Middle frontal gyrus (tissue), 1 donor: ENCODE measurements around the gene ASXL3.

Source experiments
- DNase-seq: peaks from one replicate; pipeline ENCODE4 v3.0.0-alpha.2; 2015; ENCODE audit warnings: low spot score; ENCODE audit errors: extremely low spot score

ASXL3 gene

GRCh38 chr18:33712719-33713118 lies 134.7 kb downstream of the ASXL3 start:
- no peak for DNase-seq

- DNase-seq: no peak
Observed at GRCh38 chr18:33716061-33716683, 138.2 kb downstream of the ASXL3 start.

- no peak for DNase-seq
Observed at GRCh38 chr18:33717339-33717738, 139.3 kb downstream of the ASXL3 start.

- DNase-seq: no peak
Observed at GRCh38 chr18:33720133-33720532, 142.1 kb downstream of the ASXL3 start.

GRCh38 chr18:33729556-33729955 lies 151.5 kb downstream of the ASXL3 start:
- DNase-seq: no peak

GRCh38 chr18:33733376-33733775 lies 155.4 kb downstream of the ASXL3 start:
- no peak for DNase-seq

GRCh38 chr18:33735428-33735827 lies 157.4 kb downstream of the ASXL3 start:
- DNase-seq: no peak

- DNase-seq: no peak
Observed at GRCh38 chr18:33741760-33742159, 163.7 kb downstream of the ASXL3 start.

- DNase-seq: no peak
Observed at GRCh38 chr18:33744032-33744697, 166.1 kb downstream of the ASXL3 start.

GRCh38 chr18:33745151-33745795 lies 167.3 kb downstream of the ASXL3 start:
- no peak for DNase-seq

GRCh38 chr18:33745871-33746545 lies 168.0 kb downstream of the ASXL3 start:
- no peak for DNase-seq

GRCh38 chr18:33749834-33750233 lies 171.8 kb downstream of the ASXL3 start:
- no peak for DNase-seq

GRCh38 chr18:33750366-33750765 lies 172.3 kb downstream of the ASXL3 start:
- DNase-seq: no peak

GRCh38 chr18:33751613-33752221 lies 173.7 kb downstream of the ASXL3 start:
- DNase-seq: no peak

- no peak for DNase-seq
Observed at GRCh38 chr18:33755391-33755790, 177.4 kb downstream of the ASXL3 start.

GRCh38 chr18:33755931-33756560 lies 178.0 kb downstream of the ASXL3 start:
- no peak for DNase-seq

- DNase-seq: no peak
Observed at GRCh38 chr18:33757037-33757436, 179.0 kb downstream of the ASXL3 start.

GRCh38 chr18:33761363-33761762 lies 183.3 kb downstream of the ASXL3 start:
- no peak for DNase-seq

GRCh38 chr18:33781429-33781828 lies 203.4 kb downstream of the ASXL3 start:
- no peak for DNase-seq
